SK-N-SH (cell line): ENCODE results near the gene SYT1.

Experiments
- ELF1 ChIP-seq: IDR thresholded peaks from 2 replicates; pipeline ENCODE4 v1.4.0; 2012
- FOXM1 ChIP-seq: IDR thresholded peaks from 2 replicates; pipeline ENCODE4 v1.4.0; 2012; ENCODE audit warnings: low read depth, mild to moderate bottlenecking
- MEF2A ChIP-seq: IDR thresholded peaks from 2 replicates; pipeline ENCODE4 v1.4.0; 2012; ENCODE audit warnings: low read depth, borderline replicate concordance
- POLR2AphosphoS5 ChIP-seq: IDR thresholded peaks from 2 replicates; pipeline ENCODE4 v1.6.1; 2012; ENCODE audit warnings: low read depth, low read length
- RFX5 ChIP-seq: IDR thresholded peaks from 2 replicates; pipeline ENCODE4 v1.6.1; 2012; ENCODE audit warnings: mild to moderate bottlenecking, improper control_type of control experiment, low read length
- RXRA ChIP-seq: IDR thresholded peaks from 2 replicates; pipeline ENCODE4 v1.4.0; 2012; ENCODE audit warnings: low read depth, mild to moderate bottlenecking, borderline replicate concordance
- YY1 ChIP-seq: IDR thresholded peaks from 2 replicates; pipeline ENCODE4 v1.4.0; 2012; ENCODE audit warnings: low read depth, mild to moderate bottlenecking
- TF ChIP-seq, protein P1 (sequence below): fragments of 200-600 bp; sonication (generic); IDR thresholded peaks from 2 replicates; pipeline ENCODE4 v1.6.1; 2017; ENCODE audit warnings: antibody characterized with exemption, mild to moderate bottlenecking, moderate library complexity
- TF ChIP-seq, protein P2 (sequence below): IDR thresholded peaks from 2 replicates; pipeline ENCODE4 v1.4.0; 2012; ENCODE audit warnings: low read depth, borderline replicate concordance
- TF ChIP-seq, protein P3 (sequence below): fragments of 150-350 bp; IDR thresholded peaks from 2 replicates; pipeline ENCODE4 v1.6.1; 2016; ENCODE audit warnings: mild to moderate bottlenecking, low read depth, low read length
- TF ChIP-seq, protein P4 (sequence below): IDR thresholded peaks from 2 replicates; pipeline ENCODE4 v1.6.1; 2012; ENCODE audit warnings: mild to moderate bottlenecking, low read depth, low read length, moderate library complexity

DNA sequence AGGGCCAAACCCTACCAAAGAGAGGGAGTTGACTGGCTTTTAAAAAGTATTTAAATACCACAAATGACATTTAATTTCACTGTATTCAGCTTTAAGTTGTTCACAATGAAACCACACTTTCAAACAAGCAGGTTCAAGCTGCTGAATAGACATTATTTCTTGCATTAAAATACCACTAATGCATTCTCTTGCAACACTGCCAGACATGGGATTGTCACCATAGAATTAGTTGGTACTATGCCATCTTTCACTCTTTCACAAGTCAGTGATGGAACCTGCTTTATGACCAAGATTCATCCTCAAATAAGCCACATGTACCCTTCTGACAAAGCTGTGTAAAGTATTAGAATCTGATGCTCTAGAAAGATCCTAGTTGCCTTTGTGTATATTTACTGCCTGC, 586.8 kb downstream of the SYT1 start:
- TF ChIP-seq, protein P1, sequence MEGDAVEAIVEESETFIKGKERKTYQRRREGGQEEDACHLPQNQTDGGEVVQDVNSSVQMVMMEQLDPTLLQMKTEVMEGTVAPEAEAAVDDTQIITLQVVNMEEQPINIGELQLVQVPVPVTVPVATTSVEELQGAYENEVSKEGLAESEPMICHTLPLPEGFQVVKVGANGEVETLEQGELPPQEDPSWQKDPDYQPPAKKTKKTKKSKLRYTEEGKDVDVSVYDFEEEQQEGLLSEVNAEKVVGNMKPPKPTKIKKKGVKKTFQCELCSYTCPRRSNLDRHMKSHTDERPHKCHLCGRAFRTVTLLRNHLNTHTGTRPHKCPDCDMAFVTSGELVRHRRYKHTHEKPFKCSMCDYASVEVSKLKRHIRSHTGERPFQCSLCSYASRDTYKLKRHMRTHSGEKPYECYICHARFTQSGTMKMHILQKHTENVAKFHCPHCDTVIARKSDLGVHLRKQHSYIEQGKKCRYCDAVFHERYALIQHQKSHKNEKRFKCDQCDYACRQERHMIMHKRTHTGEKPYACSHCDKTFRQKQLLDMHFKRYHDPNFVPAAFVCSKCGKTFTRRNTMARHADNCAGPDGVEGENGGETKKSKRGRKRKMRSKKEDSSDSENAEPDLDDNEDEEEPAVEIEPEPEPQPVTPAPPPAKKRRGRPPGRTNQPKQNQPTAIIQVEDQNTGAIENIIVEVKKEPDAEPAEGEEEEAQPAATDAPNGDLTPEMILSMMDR, result no peak
- TF ChIP-seq, protein P2, sequence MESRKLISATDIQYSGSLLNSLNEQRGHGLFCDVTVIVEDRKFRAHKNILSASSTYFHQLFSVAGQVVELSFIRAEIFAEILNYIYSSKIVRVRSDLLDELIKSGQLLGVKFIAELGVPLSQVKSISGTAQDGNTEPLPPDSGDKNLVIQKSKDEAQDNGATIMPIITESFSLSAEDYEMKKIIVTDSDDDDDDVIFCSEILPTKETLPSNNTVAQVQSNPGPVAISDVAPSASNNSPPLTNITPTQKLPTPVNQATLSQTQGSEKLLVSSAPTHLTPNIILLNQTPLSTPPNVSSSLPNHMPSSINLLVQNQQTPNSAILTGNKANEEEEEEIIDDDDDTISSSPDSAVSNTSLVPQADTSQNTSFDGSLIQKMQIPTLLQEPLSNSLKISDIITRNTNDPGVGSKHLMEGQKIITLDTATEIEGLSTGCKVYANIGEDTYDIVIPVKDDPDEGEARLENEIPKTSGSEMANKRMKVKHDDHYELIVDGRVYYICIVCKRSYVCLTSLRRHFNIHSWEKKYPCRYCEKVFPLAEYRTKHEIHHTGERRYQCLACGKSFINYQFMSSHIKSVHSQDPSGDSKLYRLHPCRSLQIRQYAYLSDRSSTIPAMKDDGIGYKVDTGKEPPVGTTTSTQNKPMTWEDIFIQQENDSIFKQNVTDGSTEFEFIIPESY, result no peak
- TF ChIP-seq, protein P3, sequence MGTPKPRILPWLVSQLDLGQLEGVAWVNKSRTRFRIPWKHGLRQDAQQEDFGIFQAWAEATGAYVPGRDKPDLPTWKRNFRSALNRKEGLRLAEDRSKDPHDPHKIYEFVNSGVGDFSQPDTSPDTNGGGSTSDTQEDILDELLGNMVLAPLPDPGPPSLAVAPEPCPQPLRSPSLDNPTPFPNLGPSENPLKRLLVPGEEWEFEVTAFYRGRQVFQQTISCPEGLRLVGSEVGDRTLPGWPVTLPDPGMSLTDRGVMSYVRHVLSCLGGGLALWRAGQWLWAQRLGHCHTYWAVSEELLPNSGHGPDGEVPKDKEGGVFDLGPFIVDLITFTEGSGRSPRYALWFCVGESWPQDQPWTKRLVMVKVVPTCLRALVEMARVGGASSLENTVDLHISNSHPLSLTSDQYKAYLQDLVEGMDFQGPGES, result no peak
- TF ChIP-seq RFX5 (no peak), ELF1 (no peak), FOXM1 (no peak), POLR2AphosphoS5 (no peak), MEF2A (no peak), YY1 (no peak), RXRA (no peak)
- TF ChIP-seq, protein P4, sequence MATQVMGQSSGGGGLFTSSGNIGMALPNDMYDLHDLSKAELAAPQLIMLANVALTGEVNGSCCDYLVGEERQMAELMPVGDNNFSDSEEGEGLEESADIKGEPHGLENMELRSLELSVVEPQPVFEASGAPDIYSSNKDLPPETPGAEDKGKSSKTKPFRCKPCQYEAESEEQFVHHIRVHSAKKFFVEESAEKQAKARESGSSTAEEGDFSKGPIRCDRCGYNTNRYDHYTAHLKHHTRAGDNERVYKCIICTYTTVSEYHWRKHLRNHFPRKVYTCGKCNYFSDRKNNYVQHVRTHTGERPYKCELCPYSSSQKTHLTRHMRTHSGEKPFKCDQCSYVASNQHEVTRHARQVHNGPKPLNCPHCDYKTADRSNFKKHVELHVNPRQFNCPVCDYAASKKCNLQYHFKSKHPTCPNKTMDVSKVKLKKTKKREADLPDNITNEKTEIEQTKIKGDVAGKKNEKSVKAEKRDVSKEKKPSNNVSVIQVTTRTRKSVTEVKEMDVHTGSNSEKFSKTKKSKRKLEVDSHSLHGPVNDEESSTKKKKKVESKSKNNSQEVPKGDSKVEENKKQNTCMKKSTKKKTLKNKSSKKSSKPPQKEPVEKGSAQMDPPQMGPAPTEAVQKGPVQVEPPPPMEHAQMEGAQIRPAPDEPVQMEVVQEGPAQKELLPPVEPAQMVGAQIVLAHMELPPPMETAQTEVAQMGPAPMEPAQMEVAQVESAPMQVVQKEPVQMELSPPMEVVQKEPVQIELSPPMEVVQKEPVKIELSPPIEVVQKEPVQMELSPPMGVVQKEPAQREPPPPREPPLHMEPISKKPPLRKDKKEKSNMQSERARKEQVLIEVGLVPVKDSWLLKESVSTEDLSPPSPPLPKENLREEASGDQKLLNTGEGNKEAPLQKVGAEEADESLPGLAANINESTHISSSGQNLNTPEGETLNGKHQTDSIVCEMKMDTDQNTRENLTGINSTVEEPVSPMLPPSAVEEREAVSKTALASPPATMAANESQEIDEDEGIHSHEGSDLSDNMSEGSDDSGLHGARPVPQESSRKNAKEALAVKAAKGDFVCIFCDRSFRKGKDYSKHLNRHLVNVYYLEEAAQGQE, result no peak
